ENCODE results near the gene ISY1. TPM values are rescaled to one million over a fixed set of nuclear protein-coding genes. Genes with fewer than 3 reads are reported as not detected.
"Not testable (repeated sequence)": the region's sequence is repeated elsewhere in the genome, so short reads cannot be mapped to it uniquely, and the experiment has no call there.

Gene ISY1
- total RNA-seq, 1 donor = 32.4 TPM

- DNase-seq (ENCODE audit: low read depth) = no peak
- H3K4me3 ChIP-seq (ENCODE audit: low read depth, low read length) = no peak overlapping the region
- no peak for TF ChIP-seq CTCF (IDR thresholded peaks at IDR 0.05; ENCODE audit: insufficient read depth, low read depth, low read length)
These were observed 35.7 kb upstream of the ISY1 start for GRCh38 chr3:129196601-129197000.

- no peak for TF ChIP-seq CTCF (IDR thresholded peaks at IDR 0.05; ENCODE audit: insufficient read depth, low read depth, low read length)
- peak; percentile 93 for DNase-seq (ENCODE audit: low read depth)
- peak overlapping the region; percentile 24 for H3K4me3 ChIP-seq (ENCODE audit: low read depth, low read length)
These were observed 34.9 kb upstream of the ISY1 start for GRCh38 chr3:129195731-129196256.

- DNase-seq (ENCODE audit: low read depth); H3K4me3 ChIP-seq (ENCODE audit: low read depth, low read length): not testable (repeated sequence)
These were observed 28.9 kb upstream of the ISY1 start for GRCh38 chr3:129189793-129190192.

- no peak for DNase-seq (ENCODE audit: low read depth)
- TF ChIP-seq CTCF (IDR thresholded peaks at IDR 0.05; ENCODE audit: insufficient read depth, low read depth, low read length) = no peak
These were observed 27.0 kb upstream of the ISY1 start for GRCh38 chr3:129187857-129188256.

GRCh38 chr3:129185783-129186182 lies 24.9 kb upstream of the ISY1 start:
- no peak overlapping the region for H3K4me3 ChIP-seq (ENCODE audit: low read depth, low read length)
- no peak for TF ChIP-seq CTCF (IDR thresholded peaks at IDR 0.05; ENCODE audit: insufficient read depth, low read depth, low read length)
- DNase-seq (ENCODE audit: low read depth) = no peak

More at GRCh38 chr3:129187857-129188256, 27.0 kb upstream of the ISY1 start:
- H3K4me3 ChIP-seq (ENCODE audit: low read depth, low read length) = no peak overlapping the region

GRCh38 chr3:129184784-129185542 lies 24.1 kb upstream of the ISY1 start:
- not testable (repeated sequence) for DNase-seq (ENCODE audit: low read depth)
- H3K4me3 ChIP-seq (ENCODE audit: low read depth, low read length) = peak overlapping the region; percentile 99

- no peak for TF ChIP-seq CTCF (IDR thresholded peaks at IDR 0.05; ENCODE audit: insufficient read depth, low read depth, low read length)
- H3K4me3 ChIP-seq (ENCODE audit: low read depth, low read length) = peak overlapping the region; percentile 99
- no peak for DNase-seq (ENCODE audit: low read depth)
These were observed 23.5 kb upstream of the ISY1 start for GRCh38 chr3:129184396-129184657.
